HCT116 (cell line): ENCODE data around the gene MLLT6. TPM values are rescaled to one million over a fixed set of nuclear protein-coding genes. Genes with fewer than 3 reads are reported as not detected.

Experiments used
- ATAC-seq: fragments of 200-7000 bp; cut with Tn5 transposase; 2 replicates; pipeline ENCODE4 v1.9.1; 2020; ENCODE audit warnings: mild to moderate bottlenecking, moderate library complexity
- BruUV-seq: library from RNA; stranded (reverse); fragments of 400-500 nt; replicated peaks from 2 replicates; lab custom pipeline; 2021; lab: Mats Ljungman, UMichigan
- CTCF ChIA-PET: fragments of 300-600 bp; sonication (Branson Sonifier 250); formaldehyde crosslinking; loops from one replicate; lab custom pipeline; 2021; ENCODE audit warnings: antibody characterized with exemption; lab: Charles Lee
- POLR2A ChIA-PET: fragments of 300-600, 350-600 bp; sonication (Branson Sonifier 250); formaldehyde crosslinking; loops from one replicate; lab custom pipeline; 2021; ENCODE audit warnings: antibody characterized with exemption; lab: Charles Lee
- RAD21 ChIA-PET, 2 experiments: fragments of 300-600 bp; sonication (Branson Sonifier 250); formaldehyde crosslinking; loops; one replicate each; lab custom pipeline; 2023; ENCODE audit warnings: low total read pairs in 2 of 2; ENCODE audit not compliant: uncharacterized antibody in 2 of 2, unreplicated experiment in 2 of 2, low non-redundant PET in 1 of 2; lab: Charles Lee
- DNase-seq: peaks from one replicate; pipeline ENCODE4 v3.0.0-alpha.2; 2010; ENCODE audit warnings: low read depth, low spot score
- H2AFZ ChIP-seq: fragments of 200-600 bp; shearing (Covaris generic), sonication (generic); 2 replicates; pipeline ENCODE4 v1.6.1; 2017; ENCODE audit warnings: low read depth, mixed run types, mixed read lengths, antibody characterized with exemption, low read length; ENCODE audit not compliant: poor library complexity, severe bottlenecking
- H3K27ac ChIP-seq: 2 replicates; pipeline ENCODE4 v1.5.1; 2012; ENCODE audit warnings: low read depth, low read length
- H3K27me3 ChIP-seq: fragments of 200-600 bp; sonication (generic); 2 replicates; pipeline ENCODE4 v1.6.1; 2016; ENCODE audit warnings: mixed run types, low read length, mixed read lengths; ENCODE audit not compliant: insufficient read depth
- H3K36me3 ChIP-seq, 2 experiments: fragments of 200-500 bp in 1 of 2; fragments of 200-600 bp in 1 of 2; sonication (Bioruptor generic) in 1 of 2; sonication (generic) in 1 of 2; 2 replicates each; pipeline versions ENCODE4 v1.5.1 to v1.6.1; 2014 to 2016; ENCODE audit warnings: low read length in 2 of 2, inconsistent platforms in 1 of 2, mixed read lengths in 1 of 2, mixed run types in 1 of 2; ENCODE audit not compliant: insufficient read depth in 2 of 2, control insufficient read depth in 1 of 2
- H3K4me1 ChIP-seq, 2 experiments: fragments of 200-600 bp in 1 of 2; sonication (generic) in 1 of 2; 2 replicates each; pipeline versions ENCODE4 v1.5.1 to v1.6.1; 2012 to 2017; ENCODE audit warnings: low read length in 2 of 2, inconsistent platforms in 1 of 2, mild to moderate bottlenecking in 1 of 2, mixed read lengths in 1 of 2, mixed run types in 1 of 2, moderate library complexity in 1 of 2; ENCODE audit not compliant: insufficient read depth in 2 of 2, control insufficient read depth in 1 of 2
- H3K4me2 ChIP-seq: fragments of 200-600 bp; sonication (generic); 2 replicates; pipeline ENCODE4 v1.6.1; 2017; ENCODE audit warnings: mixed run types, low read length, mixed read lengths
- H3K4me3 ChIP-seq, 2 experiments: fragments of 200-600 bp in 1 of 2; sonication (generic) in 1 of 2; replicated peaks in 1 of 2; 2 replicates each; pipeline ENCODE4 v1.5.1; 2011 to 2016; ENCODE audit warnings: low read length in 2 of 2, control low read depth in 1 of 2, low read depth in 1 of 2, mild to moderate bottlenecking in 1 of 2, mixed read lengths in 1 of 2, mixed run types in 1 of 2
- H3K79me2 ChIP-seq: fragments of 200-600 bp; sonication (generic); 2 replicates; pipeline ENCODE4 v1.6.1; 2017; ENCODE audit warnings: mild to moderate bottlenecking, mixed run types, low read length, moderate library complexity, mixed read lengths; ENCODE audit not compliant: insufficient read depth
- H3K9ac ChIP-seq: fragments of 200-600 bp; sonication (generic); 2 replicates; pipeline ENCODE4 v1.6.1; 2016; ENCODE audit warnings: low read length, mixed read lengths
- H3K9me2 ChIP-seq: fragments of 200-600 bp; sonication (generic), shearing (Covaris generic); 2 replicates; pipeline ENCODE4 v1.6.1; 2017; ENCODE audit warnings: mixed run types, mild to moderate bottlenecking, moderate library complexity; ENCODE audit not compliant: insufficient read depth
- H3K9me3 ChIP-seq, 2 experiments: fragments of 200-500 bp in 1 of 2; fragments of 200-600 bp in 1 of 2; sonication (Bioruptor generic) in 1 of 2; sonication (generic) in 1 of 2; 2 replicates each; pipeline ENCODE4 v1.6.1; 2014 to 2017; ENCODE audit warnings: low read length in 2 of 2, mixed read lengths in 2 of 2, inconsistent platforms in 1 of 2, low read depth in 1 of 2, mild to moderate bottlenecking in 1 of 2, mixed run types in 1 of 2, moderate library complexity in 1 of 2; ENCODE audit not compliant: control insufficient read depth in 1 of 2, insufficient read depth in 1 of 2
- H4K20me1 ChIP-seq: fragments of 200-600 bp; sonication (generic), shearing (Covaris generic); 2 replicates; pipeline ENCODE4 v1.6.1; 2017; ENCODE audit warnings: mixed run types, mild to moderate bottlenecking, moderate library complexity; ENCODE audit not compliant: insufficient read depth
- CEBPB ChIP-seq: IDR thresholded peaks from 2 replicates; pipeline ENCODE4 v1.6.1; 2012; ENCODE audit warnings: low read depth
- EGR1 ChIP-seq: IDR thresholded peaks from 2 replicates; pipeline ENCODE4 v1.6.1; 2012; ENCODE audit warnings: low read depth
- EZH2 ChIP-seq: fragments of 200-600 bp; sonication (generic); IDR thresholded peaks from 2 replicates; pipeline ENCODE4 v1.6.1; 2017; ENCODE audit warnings: antibody characterized with exemption, mixed run types
- FOSL1 ChIP-seq: IDR thresholded peaks from 2 replicates; pipeline ENCODE4 v1.6.1; 2012; ENCODE audit warnings: low read depth
- JUND ChIP-seq: IDR thresholded peaks from 2 replicates; pipeline ENCODE4 v1.6.1; 2012
- MAX ChIP-seq: IDR thresholded peaks from 2 replicates; pipeline ENCODE4 v1.6.1; 2012
- POLR2A ChIP-seq: IDR thresholded peaks from 2 replicates; pipeline ENCODE4 v1.7.0; 2011; ENCODE audit warnings: borderline replicate concordance; ENCODE audit not compliant: insufficient read depth, insufficient read length; ENCODE audit errors: extremely low read depth
- POLR2AphosphoS5 ChIP-seq: IDR thresholded peaks from 2 replicates; pipeline ENCODE4 v1.6.1; 2011; ENCODE audit warnings: mild to moderate bottlenecking, low read depth, low read length, moderate library complexity
- RAD21 ChIP-seq: IDR thresholded peaks from 2 replicates; pipeline ENCODE4 v1.6.1; 2012; ENCODE audit warnings: low read depth, mild to moderate bottlenecking
- SIN3A ChIP-seq: IDR thresholded peaks from 2 replicates; pipeline ENCODE4 v1.6.1; 2012; ENCODE audit warnings: low read depth
- SRF ChIP-seq: IDR thresholded peaks from 2 replicates; pipeline ENCODE4 v1.6.1; 2012; ENCODE audit warnings: low read depth
- TCF7L2 ChIP-seq: IDR thresholded peaks from 2 replicates; pipeline ENCODE4 v1.7.0; 2011; ENCODE audit warnings: borderline replicate concordance, inconsistent platforms; ENCODE audit not compliant: insufficient read depth, insufficient read length; ENCODE audit errors: extremely low read depth
- YY1 ChIP-seq: IDR thresholded peaks from 2 replicates; pipeline ENCODE4 v1.6.1; 2011; ENCODE audit warnings: low read length, low read depth, moderate library complexity, mild to moderate bottlenecking; ENCODE audit not compliant: insufficient replicate concordance; ENCODE audit errors: extremely low read depth
- ZFX ChIP-seq: fragments of 450-650 bp; IDR thresholded peaks from 2 replicates; pipeline ENCODE4 v1.6.1; 2017
- intact Hi-C: fragments of 100-400 bp; cut with micrococcal nuclease; formaldehyde crosslinking; loops from 2 replicates; pipeline ENCODE4 v1.10.0; 2022
- total RNA-seq: library from RNA; stranded (reverse); gene quantifications from one replicate; pipeline ENCODE4 v1.2.1, GENCODE V29; 2021; ENCODE audit not compliant: unreplicated experiment
- TF ChIP-seq, protein P1 (sequence below): IDR thresholded peaks from 2 replicates; pipeline ENCODE4 v1.6.1; 2012
- TF ChIP-seq, protein P2 (sequence below): IDR thresholded peaks from 2 replicates; pipeline ENCODE4 v1.6.1; 2011; ENCODE audit warnings: mild to moderate bottlenecking, low read length, moderate library complexity; ENCODE audit not compliant: insufficient replicate concordance; ENCODE audit errors: extremely low read depth
- TF ChIP-seq, protein P3 (sequence below), 3 experiments: fragments of 200-600 bp in 1 of 3; sonication (generic) in 1 of 3; IDR thresholded peaks in 2 of 3; conservative IDR thresholded peaks in 1 of 3; 2 replicates each; pipeline ENCODE4 v1.5.1; 2012 to 2017; ENCODE audit warnings: low read depth in 2 of 3, low read length in 2 of 3, antibody characterized with exemption in 1 of 3, borderline replicate concordance in 1 of 3, control low read depth in 1 of 3, mild to moderate bottlenecking in 1 of 3, mixed read lengths in 1 of 3, mixed run types in 1 of 3, moderate library complexity in 1 of 3; ENCODE audit not compliant: insufficient read depth in 1 of 3
- TF ChIP-seq, protein P4 (sequence below): IDR thresholded peaks from 2 replicates; pipeline ENCODE4 v1.6.1; 2012; ENCODE audit warnings: low read depth

MLLT6 gene
- total RNA-seq, 1 experiment from 2014 or later: 110 TPM

DNA sequence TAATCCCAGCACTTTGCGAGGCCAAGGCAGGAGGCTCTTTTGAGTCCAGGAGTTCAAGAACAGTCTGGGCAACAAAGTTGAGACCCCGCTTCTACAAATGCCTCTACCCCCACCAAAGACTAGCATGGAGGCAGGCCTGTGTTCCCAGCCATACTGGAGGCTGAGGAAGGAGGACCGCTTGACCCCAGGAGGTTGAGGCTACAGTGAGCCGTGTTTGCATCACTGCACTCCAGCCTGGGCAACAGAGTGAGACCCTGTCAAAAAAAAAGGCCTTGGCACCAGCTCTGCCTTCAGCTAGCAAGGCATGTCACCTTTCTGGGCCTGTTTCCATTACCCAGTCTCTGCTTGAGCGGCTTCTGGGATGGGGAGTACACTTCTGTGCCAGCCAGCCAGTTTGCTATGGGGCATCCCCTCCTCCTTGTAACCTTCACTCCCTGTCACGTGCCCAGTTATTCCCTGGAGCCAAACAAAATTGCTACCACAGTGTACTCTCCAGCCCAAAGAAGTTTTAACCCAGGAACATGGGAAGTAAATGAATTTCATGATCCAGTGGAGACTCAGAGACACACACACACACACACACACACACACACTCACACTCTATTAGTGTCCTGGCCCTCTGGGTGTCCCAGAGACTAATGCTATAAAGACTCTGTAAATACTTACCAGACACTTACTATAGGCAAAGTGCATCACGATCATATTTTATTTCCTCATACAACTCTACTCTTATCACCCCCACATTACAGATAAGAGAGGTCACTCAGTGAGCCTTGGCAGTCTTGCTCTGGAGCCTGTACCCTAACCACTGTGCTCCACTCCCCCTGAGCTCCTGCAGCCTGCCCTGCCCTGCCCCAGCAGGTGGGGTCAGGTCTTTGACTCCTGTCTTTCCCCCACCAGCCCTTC, 27.6 kb downstream of the MLLT6 start:
- H3K36me3 ChIP-seq: peaks cover 8 to 31% of the 10 kb centered on the region in 2 experiments; a peak in 3 of 4 replicates
- no TSS peak for BruUV-seq
- TF ChIP-seq TCF7L2: no peak
- TF ChIP-seq FOSL1: no peak
- TF ChIP-seq, protein P1, sequence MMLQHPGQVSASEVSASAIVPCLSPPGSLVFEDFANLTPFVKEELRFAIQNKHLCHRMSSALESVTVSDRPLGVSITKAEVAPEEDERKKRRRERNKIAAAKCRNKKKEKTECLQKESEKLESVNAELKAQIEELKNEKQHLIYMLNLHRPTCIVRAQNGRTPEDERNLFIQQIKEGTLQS: no peak
- no peak for TF ChIP-seq YY1
- TF ChIP-seq EGR1: no peak
- TF ChIP-seq CEBPB: no peak
- TF ChIP-seq POLR2A: no peak
- TF ChIP-seq, protein P2, sequence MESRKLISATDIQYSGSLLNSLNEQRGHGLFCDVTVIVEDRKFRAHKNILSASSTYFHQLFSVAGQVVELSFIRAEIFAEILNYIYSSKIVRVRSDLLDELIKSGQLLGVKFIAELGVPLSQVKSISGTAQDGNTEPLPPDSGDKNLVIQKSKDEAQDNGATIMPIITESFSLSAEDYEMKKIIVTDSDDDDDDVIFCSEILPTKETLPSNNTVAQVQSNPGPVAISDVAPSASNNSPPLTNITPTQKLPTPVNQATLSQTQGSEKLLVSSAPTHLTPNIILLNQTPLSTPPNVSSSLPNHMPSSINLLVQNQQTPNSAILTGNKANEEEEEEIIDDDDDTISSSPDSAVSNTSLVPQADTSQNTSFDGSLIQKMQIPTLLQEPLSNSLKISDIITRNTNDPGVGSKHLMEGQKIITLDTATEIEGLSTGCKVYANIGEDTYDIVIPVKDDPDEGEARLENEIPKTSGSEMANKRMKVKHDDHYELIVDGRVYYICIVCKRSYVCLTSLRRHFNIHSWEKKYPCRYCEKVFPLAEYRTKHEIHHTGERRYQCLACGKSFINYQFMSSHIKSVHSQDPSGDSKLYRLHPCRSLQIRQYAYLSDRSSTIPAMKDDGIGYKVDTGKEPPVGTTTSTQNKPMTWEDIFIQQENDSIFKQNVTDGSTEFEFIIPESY: no peak
- TF ChIP-seq, protein P3, sequence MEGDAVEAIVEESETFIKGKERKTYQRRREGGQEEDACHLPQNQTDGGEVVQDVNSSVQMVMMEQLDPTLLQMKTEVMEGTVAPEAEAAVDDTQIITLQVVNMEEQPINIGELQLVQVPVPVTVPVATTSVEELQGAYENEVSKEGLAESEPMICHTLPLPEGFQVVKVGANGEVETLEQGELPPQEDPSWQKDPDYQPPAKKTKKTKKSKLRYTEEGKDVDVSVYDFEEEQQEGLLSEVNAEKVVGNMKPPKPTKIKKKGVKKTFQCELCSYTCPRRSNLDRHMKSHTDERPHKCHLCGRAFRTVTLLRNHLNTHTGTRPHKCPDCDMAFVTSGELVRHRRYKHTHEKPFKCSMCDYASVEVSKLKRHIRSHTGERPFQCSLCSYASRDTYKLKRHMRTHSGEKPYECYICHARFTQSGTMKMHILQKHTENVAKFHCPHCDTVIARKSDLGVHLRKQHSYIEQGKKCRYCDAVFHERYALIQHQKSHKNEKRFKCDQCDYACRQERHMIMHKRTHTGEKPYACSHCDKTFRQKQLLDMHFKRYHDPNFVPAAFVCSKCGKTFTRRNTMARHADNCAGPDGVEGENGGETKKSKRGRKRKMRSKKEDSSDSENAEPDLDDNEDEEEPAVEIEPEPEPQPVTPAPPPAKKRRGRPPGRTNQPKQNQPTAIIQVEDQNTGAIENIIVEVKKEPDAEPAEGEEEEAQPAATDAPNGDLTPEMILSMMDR (IDR thresholded peaks at IDR 0.05 in 2 of 3, conservative IDR thresholded peaks at IDR 0.05 in 1 of 3; ENCODE audit: borderline replicate concordance in 1 of 3, insufficient read depth in 1 of 3, low read depth in 2 of 3, low read length in 2 of 3): no peak
- TF ChIP-seq, protein P4, sequence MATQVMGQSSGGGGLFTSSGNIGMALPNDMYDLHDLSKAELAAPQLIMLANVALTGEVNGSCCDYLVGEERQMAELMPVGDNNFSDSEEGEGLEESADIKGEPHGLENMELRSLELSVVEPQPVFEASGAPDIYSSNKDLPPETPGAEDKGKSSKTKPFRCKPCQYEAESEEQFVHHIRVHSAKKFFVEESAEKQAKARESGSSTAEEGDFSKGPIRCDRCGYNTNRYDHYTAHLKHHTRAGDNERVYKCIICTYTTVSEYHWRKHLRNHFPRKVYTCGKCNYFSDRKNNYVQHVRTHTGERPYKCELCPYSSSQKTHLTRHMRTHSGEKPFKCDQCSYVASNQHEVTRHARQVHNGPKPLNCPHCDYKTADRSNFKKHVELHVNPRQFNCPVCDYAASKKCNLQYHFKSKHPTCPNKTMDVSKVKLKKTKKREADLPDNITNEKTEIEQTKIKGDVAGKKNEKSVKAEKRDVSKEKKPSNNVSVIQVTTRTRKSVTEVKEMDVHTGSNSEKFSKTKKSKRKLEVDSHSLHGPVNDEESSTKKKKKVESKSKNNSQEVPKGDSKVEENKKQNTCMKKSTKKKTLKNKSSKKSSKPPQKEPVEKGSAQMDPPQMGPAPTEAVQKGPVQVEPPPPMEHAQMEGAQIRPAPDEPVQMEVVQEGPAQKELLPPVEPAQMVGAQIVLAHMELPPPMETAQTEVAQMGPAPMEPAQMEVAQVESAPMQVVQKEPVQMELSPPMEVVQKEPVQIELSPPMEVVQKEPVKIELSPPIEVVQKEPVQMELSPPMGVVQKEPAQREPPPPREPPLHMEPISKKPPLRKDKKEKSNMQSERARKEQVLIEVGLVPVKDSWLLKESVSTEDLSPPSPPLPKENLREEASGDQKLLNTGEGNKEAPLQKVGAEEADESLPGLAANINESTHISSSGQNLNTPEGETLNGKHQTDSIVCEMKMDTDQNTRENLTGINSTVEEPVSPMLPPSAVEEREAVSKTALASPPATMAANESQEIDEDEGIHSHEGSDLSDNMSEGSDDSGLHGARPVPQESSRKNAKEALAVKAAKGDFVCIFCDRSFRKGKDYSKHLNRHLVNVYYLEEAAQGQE: no peak
- TF ChIP-seq POLR2AphosphoS5: no peak; the same call in 1 of the 2 replicates
- no peak for TF ChIP-seq RAD21
- TF ChIP-seq EZH2: no peak
- TF ChIP-seq ZFX: no peak
- no peak for TF ChIP-seq MAX
- no peak for TF ChIP-seq SIN3A
- no peak for TF ChIP-seq SRF
- no peak for TF ChIP-seq JUND

More for the DNA sequence above, 27.6 kb downstream of the MLLT6 start:
- no peak for ATAC-seq
- Histone ChIP-seq H3K27me3 (no peaks in the 10 kb centered on the region), H2AFZ (no peak overlapping the region), H4K20me1 (no peaks in the 10 kb centered on the region), H3K4me2 (0 out of 2 replicates have a peak overlapping the region, but pooled peaks have one; percentile 90), H3K9me2 (no peaks in the 10 kb centered on the region), H3K9ac (0 out of 2 replicates have a peak overlapping the region, but pooled peaks have one; percentile 4), H3K4me1 (peaks cover 11 to 36% of the 10 kb centered on the region in 2 experiments; a peak in 3 of 4 replicates), H3K79me2 (peaks cover 37% of the 10 kb centered on the region), H3K9me3 (no peaks in the 10 kb centered on the region), H3K4me3 (no peak overlapping the region), H3K27ac (peak overlapping the region; percentile 47; the same call in 1 of the 2 replicates)
- no peak for DNase-seq
- RAD21 ChIA-PET: no interaction called here
- intact Hi-C loops: loop anchor here (10.0 kb wide), 1 partner anchor 422 kb away; the partner anchor contains the start of gene PLXDC1
- CTCF ChIA-PET: no interaction called here
- POLR2A ChIA-PET: no interaction called here
